ENCODE measurements around the gene SMIM35.

GRCh38 chr11:118067006-118067405 is 19.8 kb downstream of the SMIM35 start:
- TF ChIP-seq CTCF (IDR thresholded peaks at IDR 0.05; ENCODE audit: low read length) (no peak), EZH2 (IDR thresholded peaks at IDR 0.05; ENCODE audit: borderline replicate concordance, low read length) (no peak)
